Cardiac fibroblast (primary cell): ENCODE measurements around the gene CCR5.

Experiments
- DNase-seq, 2 donors: peaks; one replicate each; pipeline versions ENCODE4 v3.0.0 to v3.0.0-alpha.2; 2010; ENCODE audit warnings: low read depth in 2 of 2
- H3K4me3 ChIP-seq, 2 donors: replicated peaks in 1 of 2; 1 replicate in 1 of 2; 2 replicates in 1 of 2; pipeline ENCODE4 v1.5.1; 2011; ENCODE audit warnings: low read depth in 2 of 2, low read length in 2 of 2, mild to moderate bottlenecking in 2 of 2, moderate library complexity in 1 of 2
- CTCF ChIP-seq: IDR thresholded peaks from one replicate; pipeline ENCODE4 v1.5.1; 2011; ENCODE audit warnings: low read depth, mild to moderate bottlenecking, low read length, inconsistent platforms

Gene CCR5

GRCh38 chr3:46351646-46352045 is 19.1 kb upstream of the CCR5 start:
- no peak overlapping the region for H3K4me3 ChIP-seq
- DNase-seq, result no peak
- no peak for TF ChIP-seq CTCF

- H3K4me3 ChIP-seq, result no peak overlapping the region
- no peak for TF ChIP-seq CTCF
- no peak for DNase-seq
These were observed 17.7 kb upstream of the CCR5 start for GRCh38 chr3:46353090-46353489.

GRCh38 chr3:46353647-46354410 is 16.9 kb upstream of the CCR5 start, which contains the start of gene CCR2:
Gene CCR2 (plus strand): TSS chr3:46354111. CDS start chr3:46357528, 3,417 bp downstream.
- TF ChIP-seq CTCF, result no peak
- H3K4me3 ChIP-seq, result no peak within 1 kb of the TSS
- DNase-seq, result no peak

- no peak overlapping the region for H3K4me3 ChIP-seq
- TF ChIP-seq CTCF, result no peak
- no peak for DNase-seq
These were observed 16.3 kb upstream of the CCR5 start for GRCh38 chr3:46354478-46354877.

GRCh38 chr3:46354984-46355383 is 15.8 kb upstream of the CCR5 start:
- no peak overlapping the region for H3K4me3 ChIP-seq
- no peak for DNase-seq
- TF ChIP-seq CTCF, result no peak

GRCh38 chr3:46356276-46356675 is 14.5 kb upstream of the CCR5 start:
- no peak overlapping the region for H3K4me3 ChIP-seq
- no peak for DNase-seq
- no peak for TF ChIP-seq CTCF

GRCh38 chr3:46356909-46357308 is 13.8 kb upstream of the CCR5 start:
- no peak for DNase-seq
- no peak overlapping the region for H3K4me3 ChIP-seq
- TF ChIP-seq CTCF, result no peak
